ENCODE measurements around the gene SDHA. TPM values are rescaled to one million over a fixed set of nuclear protein-coding genes. Genes with fewer than 3 reads are reported as not detected.
"Not testable (repeated sequence)": the region's sequence is repeated elsewhere in the genome, so short reads cannot be mapped to it uniquely, and the experiment has no call there.

Gene SDHA
- total and polyA plus RNA-seq, 2 of the 8 experiments (the other 6 are each of a cell fraction or from before 2014, with no cell fraction given), result 59.7 to 87.3 TPM

GRCh38 chr5:270340-270739 is 52.2 kb downstream of the SDHA start (continued):
- TF ChIP-seq, protein P1, sequence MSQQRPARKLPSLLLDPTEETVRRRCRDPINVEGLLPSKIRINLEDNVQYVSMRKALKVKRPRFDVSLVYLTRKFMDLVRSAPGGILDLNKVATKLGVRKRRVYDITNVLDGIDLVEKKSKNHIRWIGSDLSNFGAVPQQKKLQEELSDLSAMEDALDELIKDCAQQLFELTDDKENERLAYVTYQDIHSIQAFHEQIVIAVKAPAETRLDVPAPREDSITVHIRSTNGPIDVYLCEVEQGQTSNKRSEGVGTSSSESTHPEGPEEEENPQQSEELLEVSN (IDR thresholded peaks at IDR 0.05), result no peak
- TF ChIP-seq SIN3A (conservative IDR thresholded peaks at IDR 0.05 in 1 of 2, IDR thresholded peaks at IDR 0.05 in 1 of 2; ENCODE audit: low read depth in 1 of 2, low read length in 2 of 2) (no peak), RFX5 (IDR thresholded peaks at IDR 0.05; ENCODE audit: borderline replicate concordance, low read depth, low read length) (no peak), GTF2F1 (IDR thresholded peaks at IDR 0.05; ENCODE audit: borderline replicate concordance, low read depth, low read length) (no peak), TEAD4 (IDR thresholded peaks at IDR 0.05; ENCODE audit: low read depth, low read length) (no peak), RNF2 (IDR thresholded peaks at IDR 0.05; ENCODE audit: borderline replicate concordance, low read depth, low read length, missing control alignments, poor library complexity, severe bottlenecking) (no peak)

GRCh38 chr5:271828-272167 is 53.7 kb downstream of the SDHA start:
- DNase-seq (ENCODE audit: low read depth in 1 of 2, low spot score in 2 of 2); H3K27me3 ChIP-seq (replicated peaks in 1 of 4; ENCODE audit: control insufficient read depth in 3 of 4, extremely low read depth in 1 of 4, insufficient read depth in 3 of 4, low read length in 3 of 4); H2AK5ac ChIP-seq (ENCODE audit: low read depth, low read length); H3K23ac ChIP-seq (ENCODE audit: insufficient read length); H4K20me1 ChIP-seq (replicated peaks in 1 of 2; ENCODE audit: control insufficient read depth in 1 of 2, insufficient read depth in 2 of 2, low read length in 2 of 2); H2BK12ac ChIP-seq (ENCODE audit: low read depth, low read length); H3K9me3 ChIP-seq (ENCODE audit: insufficient read depth in 2 of 2, low read depth in 1 of 2, low read length in 1 of 2); H3K23me2 ChIP-seq (ENCODE audit: low read depth, low read length); H3K4ac ChIP-seq (replicated peaks; ENCODE audit: insufficient read length, low read depth, low read length); H3K18ac ChIP-seq (ENCODE audit: extremely low read depth, low read length); CTCF ChIA-PET (ENCODE audit: partially characterized antibody); H3K56ac ChIP-seq (replicated peaks; ENCODE audit: insufficient read length, low read depth, low read length); H2AFZ ChIP-seq (ENCODE audit: low read length); FAIRE-seq; H4K5ac ChIP-seq (ENCODE audit: insufficient read length, low read depth, low read length); H4K91ac ChIP-seq (replicated peaks; ENCODE audit: insufficient read length, low read length); H2BK15ac ChIP-seq (ENCODE audit: low read length); H3K14ac ChIP-seq (ENCODE audit: insufficient read length); H3K4me1 ChIP-seq (replicated peaks in 1 of 4; ENCODE audit: control insufficient read depth in 3 of 4, insufficient read depth in 4 of 4, low read length in 3 of 4); H2BK5ac ChIP-seq (ENCODE audit: low read depth, low read length); H3K79me1 ChIP-seq (ENCODE audit: low read depth, low read length); H2BK120ac ChIP-seq (replicated peaks; ENCODE audit: low read depth, low read length); H2BK20ac ChIP-seq (ENCODE audit: low read length): not testable (repeated sequence)
- POLR2A ChIA-PET (ENCODE audit: partially characterized antibody), result interaction anchor here (0.9 to 1.5 kb wide), 2 partner anchors 34 to 52 kb away, joined by 3 to 4 read pairs; no protein-coding TSS in a partner anchor
- peak overlapping the region; percentile 70 to 96 (median 72) for H3K4me3 ChIP-seq (ENCODE audit: extremely low read depth in 1 of 4, insufficient read depth in 2 of 4, low read depth in 3 of 4, low read length in 4 of 4)
- peak overlapping the region; percentile 95; the same call in 1 of the 2 replicates for H4K8ac ChIP-seq (ENCODE audit: extremely low read depth, insufficient read depth, low read length)
- peaks cover 3 to 38% of the 10 kb centered on the region in 2 experiments for H3K79me2 ChIP-seq (ENCODE audit: control insufficient read depth in 1 of 2, insufficient read depth in 2 of 2, low read length in 2 of 2)
- peak overlapping the region in 1 of 2 experiments; percentile 56; a peak in 1 of 4 replicates for H3K4me2 ChIP-seq (ENCODE audit: insufficient read depth in 1 of 2, low read depth in 2 of 2, low read length in 2 of 2)
- peak overlapping the region in 3 of 4 experiments; percentile 62 to 72 (median 64); a peak in 5 of 7 replicates for H3K9ac ChIP-seq (replicated peaks in 1 of 4; ENCODE audit: extremely low read depth in 1 of 4, low read depth in 3 of 4, low read length in 3 of 4)
- no CpG with 5 or more reads among the region's 41 CpGs for WGBS, 2 experiments (ENCODE audit: extremely low coverage in 1 of 2, insufficient coverage in 1 of 2, insufficient read length in 1 of 2, insufficient replicate concordance in 2 of 2, low coverage in 1 of 2, low lambda C conversion rate in 2 of 2, missing lambda C conversion rate in 1 of 2)
- H3K27ac ChIP-seq (ENCODE audit: low read depth, low read length), result 0 out of 2 replicates have a peak overlapping the region, but pooled peaks have one; percentile 42
- H3K36me3 ChIP-seq (ENCODE audit: control insufficient read depth in 2 of 4, insufficient read depth in 4 of 4, low read length in 3 of 4), result peaks cover 2 to 18% (median 7%) of the 10 kb centered on the region in 4 experiments; a peak in 5 of 8 replicates
